Measurements from ENCODE around the gene LONP1. TPM values are rescaled to one million over a fixed set of nuclear protein-coding genes. Genes with fewer than 3 reads are reported as not detected.
A peak's percentile ranks its signal among the peaks of the same experiment; 100 is the strongest.

Gene LONP1
- total RNA-seq, 1 experiment from 2014 or later = 180 TPM

DNA sequence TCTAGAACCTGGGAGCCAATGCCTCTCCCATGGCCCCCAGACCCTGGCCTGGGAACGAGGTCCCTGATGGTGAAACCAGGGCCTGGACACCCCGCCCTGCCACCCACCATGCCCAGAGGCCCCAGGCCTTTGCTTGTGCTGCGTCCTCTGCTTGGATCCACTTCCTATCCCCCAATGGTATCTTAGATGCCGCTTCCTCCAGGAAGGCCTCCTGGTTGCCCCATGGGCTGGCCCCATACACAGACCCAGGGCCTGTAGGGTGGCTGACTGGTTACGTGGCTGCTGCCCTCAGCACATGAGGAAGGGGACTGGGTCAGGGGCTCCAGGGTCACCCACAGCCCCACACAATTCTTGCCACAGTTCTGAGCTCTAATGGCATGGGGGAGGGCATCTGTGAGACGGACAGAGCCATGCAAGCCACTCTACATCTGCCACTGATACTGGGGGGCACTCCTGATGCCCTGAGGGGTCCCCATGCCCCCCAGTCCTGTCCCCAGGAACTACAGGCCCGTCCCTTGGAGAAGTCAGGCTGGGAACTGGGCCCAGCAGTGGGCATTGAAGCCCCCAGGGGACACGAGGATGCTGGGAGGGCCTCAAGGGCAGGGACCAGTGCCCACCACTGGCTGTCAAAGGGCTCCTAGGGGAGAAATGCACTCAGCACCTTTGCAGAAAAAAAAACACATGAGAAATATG is 24.8 kb downstream of the LONP1 start:
- H3K9me2 ChIP-seq (ENCODE audit: insufficient read depth) = no peaks in the 10 kb centered on the region
- CTCF ChIA-PET = no interaction called here
- POLR2A ChIA-PET = no interaction called here
- no peak overlapping the region for H3K4me2 ChIP-seq (ENCODE audit: low read length)
- peaks cover 17% of the 10 kb centered on the region; the same call in 1 of the 2 replicates for H4K20me1 ChIP-seq (ENCODE audit: insufficient read depth)
- BruUV-seq (replicated peaks) = no TSS peak
- H3K4me1 ChIP-seq (ENCODE audit: control insufficient read depth in 1 of 2, insufficient read depth in 2 of 2, low read length in 2 of 2) = peaks cover 4 to 20% of the 10 kb centered on the region in 2 experiments; a peak in 2 of 4 replicates
- no peaks in the 10 kb centered on the region for H3K27me3 ChIP-seq (ENCODE audit: insufficient read depth, low read length)
- RAD21 ChIA-PET (ENCODE audit: low non-redundant PET in 1 of 2, low total read pairs in 2 of 2, uncharacterized antibody in 2 of 2, unreplicated experiment in 2 of 2) = no interaction called here
- ATAC-seq = no peak
- intact Hi-C loops (cut with micrococcal nuclease) = no loop called here
- TF ChIP-seq POLR2AphosphoS5 (IDR thresholded peaks at IDR 0.05; ENCODE audit: low read depth, low read length) (peak; percentile 25; the same call in 1 of the 2 replicates), CEBPB (IDR thresholded peaks at IDR 0.05; ENCODE audit: low read depth) (no peak), EZH2phosphoT487 (IDR thresholded peaks at IDR 0.05; ENCODE audit: borderline replicate concordance) (no peak), EGR1 (IDR thresholded peaks at IDR 0.05; ENCODE audit: low read depth) (no peak)
- peaks cover 60% of the 10 kb centered on the region for H3K79me2 ChIP-seq (ENCODE audit: insufficient read depth, low read length)
- H3K27ac ChIP-seq (ENCODE audit: low read depth, low read length) = no peak overlapping the region
- no peak overlapping the region for H3K9ac ChIP-seq (ENCODE audit: low read length)
- peaks cover 16 to 68% of the 10 kb centered on the region in 2 experiments; a peak in 3 of 4 replicates for H3K36me3 ChIP-seq (ENCODE audit: control insufficient read depth in 1 of 2, insufficient read depth in 2 of 2, low read length in 2 of 2)
- H3K9me3 ChIP-seq (ENCODE audit: control insufficient read depth in 1 of 2, insufficient read depth in 1 of 2, low read depth in 1 of 2, low read length in 2 of 2) = no peaks in the 10 kb centered on the region
- no peak overlapping the region for H3K4me3 ChIP-seq (replicated peaks in 1 of 2; ENCODE audit: low read depth in 1 of 2, low read length in 2 of 2)
- no peak for DNase-seq (ENCODE audit: low read depth, low spot score)
- no peak overlapping the region for H2AFZ ChIP-seq (ENCODE audit: low read depth, low read length, poor library complexity, severe bottlenecking)

DNA sequence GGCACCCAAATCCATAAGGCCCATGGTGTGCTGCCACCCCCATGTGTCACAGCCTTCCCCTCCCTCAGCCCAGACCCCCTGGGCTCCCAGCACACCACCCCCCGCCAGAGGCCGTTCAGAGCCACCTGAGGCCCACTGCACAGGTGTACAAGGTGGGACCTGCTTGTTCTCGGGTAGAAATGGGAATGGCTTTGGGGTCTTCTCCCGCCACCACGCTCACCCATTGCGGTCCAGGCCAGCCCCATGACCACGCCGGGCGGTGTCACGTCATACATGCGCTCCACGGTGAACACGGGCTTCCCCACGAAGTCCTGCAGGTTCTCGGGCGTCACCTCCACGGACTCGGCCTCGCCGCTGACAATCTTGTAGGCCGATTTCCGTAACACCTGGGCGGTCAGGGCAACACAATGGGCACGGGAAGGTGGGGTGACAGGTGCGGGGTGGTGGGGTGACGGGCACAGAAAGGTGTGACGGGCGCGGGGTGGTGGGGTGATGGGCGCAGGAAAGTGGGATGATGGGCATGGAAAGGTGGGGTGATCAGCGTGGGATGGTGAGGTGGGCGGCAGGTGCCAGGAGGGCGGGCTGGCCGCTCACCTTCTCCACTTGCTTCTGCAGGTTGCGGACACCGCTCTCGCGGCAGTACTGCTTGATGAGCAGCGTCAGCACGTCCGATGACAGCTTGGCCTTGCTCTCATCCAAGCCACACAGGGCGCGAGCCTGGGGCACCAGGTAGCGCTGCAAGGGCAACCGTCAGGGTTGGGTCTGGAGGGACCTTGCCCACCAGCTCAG is 25.6 kb downstream of the LONP1 start:
- CTCF ChIA-PET = no interaction called here
- RAD21 ChIA-PET (ENCODE audit: low non-redundant PET in 1 of 2, low total read pairs in 2 of 2, uncharacterized antibody in 2 of 2, unreplicated experiment in 2 of 2) = no interaction called here
- no peak for TF ChIP-seq EZH2phosphoT487 (IDR thresholded peaks at IDR 0.05; ENCODE audit: borderline replicate concordance)
- no peak for TF ChIP-seq JUND (IDR thresholded peaks at IDR 0.05)
- 0 out of 2 replicates have a peak, but pooled peaks have one; percentile 36 for TF ChIP-seq POLR2AphosphoS5 (IDR thresholded peaks at IDR 0.05; ENCODE audit: low read depth, low read length)
- H2AFZ ChIP-seq (ENCODE audit: low read depth, low read length, poor library complexity, severe bottlenecking) = no peak overlapping the region
- peaks cover 17% of the 10 kb centered on the region; the same call in 1 of the 2 replicates for H4K20me1 ChIP-seq (ENCODE audit: insufficient read depth)
- no peak overlapping the region for H3K9ac ChIP-seq (ENCODE audit: low read length)
- no peaks in the 10 kb centered on the region for H3K9me2 ChIP-seq (ENCODE audit: insufficient read depth)
- no peak overlapping the region for H3K4me2 ChIP-seq (ENCODE audit: low read length)
- ATAC-seq (no peak), DNase-seq (ENCODE audit: low read depth, low spot score) (no peak)
- no peaks in the 10 kb centered on the region for H3K27me3 ChIP-seq (ENCODE audit: insufficient read depth, low read length)
- H3K36me3 ChIP-seq (ENCODE audit: control insufficient read depth in 1 of 2, insufficient read depth in 2 of 2, low read length in 2 of 2) = peaks cover 16 to 68% of the 10 kb centered on the region in 2 experiments; a peak in 3 of 4 replicates
- peaks cover 62% of the 10 kb centered on the region for H3K79me2 ChIP-seq (ENCODE audit: insufficient read depth, low read length)
- H3K9me3 ChIP-seq (ENCODE audit: control insufficient read depth in 1 of 2, insufficient read depth in 1 of 2, low read depth in 1 of 2, low read length in 2 of 2) = no peaks in the 10 kb centered on the region
- no peak overlapping the region for H3K4me3 ChIP-seq (replicated peaks in 1 of 2; ENCODE audit: low read depth in 1 of 2, low read length in 2 of 2)
- no TSS peak for BruUV-seq (replicated peaks)
- H3K27ac ChIP-seq (ENCODE audit: low read depth, low read length) = peak overlapping the region; percentile 93; the same call in 1 of the 2 replicates
- intact Hi-C loops (cut with micrococcal nuclease) = no loop called here
- POLR2A ChIA-PET = no interaction called here
- H3K4me1 ChIP-seq (ENCODE audit: control insufficient read depth in 1 of 2, insufficient read depth in 2 of 2, low read length in 2 of 2) = peaks cover 4 to 23% of the 10 kb centered on the region in 2 experiments; a peak in 2 of 4 replicates
